ENCODE data around the gene IL21.

Gene IL21

DNA sequence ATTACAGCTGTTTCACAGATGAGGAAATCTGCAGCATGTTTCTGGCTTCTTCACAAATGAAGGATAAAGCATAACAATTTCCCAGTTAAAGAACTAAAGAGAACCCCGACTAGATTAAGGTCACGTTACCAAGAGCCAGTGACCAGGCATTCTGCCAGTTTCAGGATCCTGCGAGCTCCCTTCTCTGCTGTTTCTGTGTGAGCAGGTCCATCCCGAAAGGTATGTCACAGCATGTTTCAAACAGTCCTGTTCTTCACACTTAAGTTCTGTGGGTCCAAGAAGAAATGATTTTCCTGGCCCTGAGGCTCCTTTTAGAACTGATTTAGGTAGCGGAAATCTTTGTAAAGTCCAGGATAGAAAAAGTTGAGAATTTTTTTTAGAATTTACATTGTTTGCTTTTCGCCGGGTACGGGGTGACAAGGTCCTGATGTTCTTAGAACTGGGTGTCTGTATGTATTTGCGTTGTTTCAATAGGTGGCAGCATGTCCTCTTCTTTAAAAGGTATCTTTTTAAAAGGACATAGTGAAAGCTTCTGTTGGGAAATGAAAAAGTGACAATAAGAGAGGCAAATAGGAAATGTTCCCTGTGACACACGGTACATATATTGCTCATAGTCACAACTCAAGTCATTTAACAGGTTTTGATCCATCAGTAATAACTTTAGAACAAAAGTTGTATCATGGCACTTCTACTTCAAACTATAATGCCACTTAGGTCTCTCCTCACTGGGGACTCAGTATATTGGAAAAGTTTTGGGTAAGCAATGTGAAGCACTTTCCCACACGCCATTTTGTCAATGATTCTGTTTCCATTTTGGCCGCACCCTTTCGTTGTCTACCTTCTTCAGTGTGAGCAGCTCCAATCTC is 18.4 kb downstream of the IL21 start:
- TF ChIP-seq RAD21 (IDR thresholded peaks at IDR 0.05; ENCODE audit: low read depth), result peak; percentile 52
- TF ChIP-seq EGR1 (IDR thresholded peaks at IDR 0.05), result no peak

DNA sequence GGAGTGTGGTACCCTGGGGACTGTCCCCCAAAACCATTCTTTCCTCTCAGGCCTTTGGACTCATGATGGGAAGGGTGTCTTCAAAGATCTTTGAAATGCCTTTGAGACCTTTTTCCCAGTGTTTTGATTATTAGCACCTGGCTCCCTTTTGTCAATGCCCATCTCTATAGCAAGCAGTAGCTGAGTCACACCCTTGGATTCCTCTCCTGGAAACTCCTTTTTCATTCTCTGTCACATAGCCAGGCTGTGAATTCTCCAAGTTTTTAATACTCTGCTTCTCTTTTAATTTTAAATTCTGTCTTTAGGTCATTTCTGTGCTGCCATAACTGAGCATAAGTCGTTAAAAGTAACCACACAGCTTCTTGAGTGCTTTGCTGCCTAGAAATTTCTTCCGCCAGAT is 29.7 kb downstream of the IL21 start:
- TF ChIP-seq FOXM1 (IDR thresholded peaks at IDR 0.05; ENCODE audit: borderline replicate concordance, low read depth), result no peak
- TF ChIP-seq, protein P1, sequence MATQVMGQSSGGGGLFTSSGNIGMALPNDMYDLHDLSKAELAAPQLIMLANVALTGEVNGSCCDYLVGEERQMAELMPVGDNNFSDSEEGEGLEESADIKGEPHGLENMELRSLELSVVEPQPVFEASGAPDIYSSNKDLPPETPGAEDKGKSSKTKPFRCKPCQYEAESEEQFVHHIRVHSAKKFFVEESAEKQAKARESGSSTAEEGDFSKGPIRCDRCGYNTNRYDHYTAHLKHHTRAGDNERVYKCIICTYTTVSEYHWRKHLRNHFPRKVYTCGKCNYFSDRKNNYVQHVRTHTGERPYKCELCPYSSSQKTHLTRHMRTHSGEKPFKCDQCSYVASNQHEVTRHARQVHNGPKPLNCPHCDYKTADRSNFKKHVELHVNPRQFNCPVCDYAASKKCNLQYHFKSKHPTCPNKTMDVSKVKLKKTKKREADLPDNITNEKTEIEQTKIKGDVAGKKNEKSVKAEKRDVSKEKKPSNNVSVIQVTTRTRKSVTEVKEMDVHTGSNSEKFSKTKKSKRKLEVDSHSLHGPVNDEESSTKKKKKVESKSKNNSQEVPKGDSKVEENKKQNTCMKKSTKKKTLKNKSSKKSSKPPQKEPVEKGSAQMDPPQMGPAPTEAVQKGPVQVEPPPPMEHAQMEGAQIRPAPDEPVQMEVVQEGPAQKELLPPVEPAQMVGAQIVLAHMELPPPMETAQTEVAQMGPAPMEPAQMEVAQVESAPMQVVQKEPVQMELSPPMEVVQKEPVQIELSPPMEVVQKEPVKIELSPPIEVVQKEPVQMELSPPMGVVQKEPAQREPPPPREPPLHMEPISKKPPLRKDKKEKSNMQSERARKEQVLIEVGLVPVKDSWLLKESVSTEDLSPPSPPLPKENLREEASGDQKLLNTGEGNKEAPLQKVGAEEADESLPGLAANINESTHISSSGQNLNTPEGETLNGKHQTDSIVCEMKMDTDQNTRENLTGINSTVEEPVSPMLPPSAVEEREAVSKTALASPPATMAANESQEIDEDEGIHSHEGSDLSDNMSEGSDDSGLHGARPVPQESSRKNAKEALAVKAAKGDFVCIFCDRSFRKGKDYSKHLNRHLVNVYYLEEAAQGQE (IDR thresholded peaks at IDR 0.05; ENCODE audit: low read depth), result no peak
- no peak for TF ChIP-seq CEBPB (IDR thresholded peaks at IDR 0.05)
- no peak for TF ChIP-seq TAF1 (IDR thresholded peaks at IDR 0.05; ENCODE audit: low read depth)
- TF ChIP-seq, protein P2, sequence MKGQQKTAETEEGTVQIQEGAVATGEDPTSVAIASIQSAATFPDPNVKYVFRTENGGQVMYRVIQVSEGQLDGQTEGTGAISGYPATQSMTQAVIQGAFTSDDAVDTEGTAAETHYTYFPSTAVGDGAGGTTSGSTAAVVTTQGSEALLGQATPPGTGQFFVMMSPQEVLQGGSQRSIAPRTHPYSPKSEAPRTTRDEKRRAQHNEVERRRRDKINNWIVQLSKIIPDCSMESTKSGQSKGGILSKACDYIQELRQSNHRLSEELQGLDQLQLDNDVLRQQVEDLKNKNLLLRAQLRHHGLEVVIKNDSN (IDR thresholded peaks at IDR 0.05), result no peak
- TF ChIP-seq TEAD4 (IDR thresholded peaks at IDR 0.05), result no peak
- TF ChIP-seq CREB1 (IDR thresholded peaks at IDR 0.05; ENCODE audit: low read depth), result no peak
- TF ChIP-seq TCF12 (IDR thresholded peaks at IDR 0.05; ENCODE audit: low read depth), result no peak
- no peak for TF ChIP-seq EGR1 (IDR thresholded peaks at IDR 0.05)
- no peak for TF ChIP-seq RAD21 (IDR thresholded peaks at IDR 0.05; ENCODE audit: low read depth)
- TF ChIP-seq YY1 (IDR thresholded peaks at IDR 0.05; ENCODE audit: low read depth), result no peak

DNA sequence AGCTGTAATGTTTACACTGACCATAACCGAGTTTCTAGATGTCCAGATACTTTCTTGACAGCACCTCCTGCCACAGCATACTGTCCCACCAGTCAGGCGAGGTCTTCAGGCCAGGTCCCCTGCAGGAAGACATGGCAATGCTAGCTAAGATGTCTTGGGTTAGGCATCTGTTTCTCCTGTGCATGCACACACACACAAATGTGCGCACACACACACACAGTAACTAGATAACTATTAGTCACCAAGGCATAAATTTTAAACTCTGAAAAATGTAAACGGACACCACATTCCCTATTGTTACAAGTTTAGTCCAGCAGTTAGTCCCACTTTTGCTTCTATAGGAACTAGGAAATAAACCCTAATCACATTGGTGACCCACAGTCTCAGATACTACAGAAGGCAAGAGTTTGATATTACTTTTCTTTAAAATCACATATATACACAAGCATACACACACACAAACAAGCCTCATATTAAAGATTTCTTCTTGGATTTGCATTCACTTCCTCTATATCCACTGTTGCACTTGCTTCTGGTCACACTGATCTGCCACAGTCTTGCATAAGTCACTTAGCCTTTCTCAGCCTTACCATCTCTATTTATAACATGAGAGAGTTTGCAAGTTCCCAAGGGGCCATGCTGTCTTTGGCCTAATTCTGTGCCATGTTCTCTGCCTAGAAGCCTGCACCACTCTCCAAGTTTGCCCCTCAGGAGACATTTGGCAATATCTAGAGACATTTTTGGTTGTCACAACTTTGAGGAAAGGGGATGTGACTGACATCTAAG is 32.2 kb downstream of the IL21 start:
- TF ChIP-seq YY1 (IDR thresholded peaks at IDR 0.05; ENCODE audit: low read depth) (no peak), EP300 (IDR thresholded peaks at IDR 0.05; ENCODE audit: borderline replicate concordance) (no peak), TEAD4 (IDR thresholded peaks at IDR 0.05) (no peak), CREB1 (IDR thresholded peaks at IDR 0.05; ENCODE audit: low read depth) (no peak), TCF12 (IDR thresholded peaks at IDR 0.05; ENCODE audit: low read depth) (no peak), CEBPB (IDR thresholded peaks at IDR 0.05) (no peak), RAD21 (IDR thresholded peaks at IDR 0.05; ENCODE audit: low read depth) (no peak), NFIC (IDR thresholded peaks at IDR 0.05) (no peak), EGR1 (IDR thresholded peaks at IDR 0.05) (no peak)
- TF ChIP-seq, protein P2 (IDR thresholded peaks at IDR 0.05), result no peak
- TF ChIP-seq, protein P1 (IDR thresholded peaks at IDR 0.05; ENCODE audit: low read depth), result no peak

DNA sequence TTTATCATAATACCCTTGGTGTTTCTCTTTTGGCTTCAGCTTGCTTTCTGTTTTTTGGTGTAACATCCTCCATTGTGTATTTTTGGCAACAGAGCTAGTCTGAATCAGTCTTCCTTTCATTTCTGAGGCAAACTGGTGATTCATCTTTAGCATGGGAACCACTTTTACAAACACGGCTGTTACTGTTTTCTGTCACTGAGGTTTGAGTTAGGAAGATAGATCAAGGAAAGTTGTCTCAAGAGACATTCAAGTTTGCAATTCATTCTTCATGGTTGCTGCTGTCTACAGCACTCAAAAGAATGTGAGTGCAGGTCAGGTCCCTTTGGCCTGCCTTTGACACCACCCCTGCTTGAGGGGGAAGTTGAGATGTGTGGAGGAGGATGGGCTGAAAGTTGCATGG is 36.3 kb downstream of the IL21 start:
- TF ChIP-seq CEBPB (IDR thresholded peaks at IDR 0.05), result no peak
- TF ChIP-seq EP300 (IDR thresholded peaks at IDR 0.05; ENCODE audit: borderline replicate concordance), result no peak
- TF ChIP-seq, protein P3, sequence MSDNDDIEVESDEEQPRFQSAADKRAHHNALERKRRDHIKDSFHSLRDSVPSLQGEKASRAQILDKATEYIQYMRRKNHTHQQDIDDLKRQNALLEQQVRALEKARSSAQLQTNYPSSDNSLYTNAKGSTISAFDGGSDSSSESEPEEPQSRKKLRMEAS (IDR thresholded peaks at IDR 0.05), result no peak
- no peak for TF ChIP-seq EGR1 (IDR thresholded peaks at IDR 0.05)
- TF ChIP-seq RAD21 (IDR thresholded peaks at IDR 0.05; ENCODE audit: low read depth), result no peak
- TF ChIP-seq TAF1 (IDR thresholded peaks at IDR 0.05; ENCODE audit: low read depth), result no peak
- TF ChIP-seq, protein P1 (IDR thresholded peaks at IDR 0.05; ENCODE audit: low read depth), result no peak
- TF ChIP-seq, protein P2 (IDR thresholded peaks at IDR 0.05), result no peak
- TF ChIP-seq TEAD4 (IDR thresholded peaks at IDR 0.05), result no peak
- no peak for TF ChIP-seq CREB1 (IDR thresholded peaks at IDR 0.05; ENCODE audit: low read depth)
- no peak for TF ChIP-seq ZBTB7A (IDR thresholded peaks at IDR 0.05; ENCODE audit: low read depth)
- TF ChIP-seq TCF12 (IDR thresholded peaks at IDR 0.05; ENCODE audit: low read depth), result no peak
- TF ChIP-seq NFIC (IDR thresholded peaks at IDR 0.05), result no peak
- no peak for TF ChIP-seq YY1 (IDR thresholded peaks at IDR 0.05; ENCODE audit: low read depth)
- TF ChIP-seq FOXM1 (IDR thresholded peaks at IDR 0.05; ENCODE audit: borderline replicate concordance, low read depth), result no peak
